ENCODE data around the gene GLT8D2. TPM values are rescaled to one million over a fixed set of nuclear protein-coding genes. Genes with fewer than 3 reads are reported as not detected.

Gene GLT8D2
- polyA plus RNA-seq, 3 donors, result not detected

- no peaks in the 10 kb centered on the region for H3K36me3 Mint-ChIP-seq
- H3K4me3 ChIP-seq (replicated peaks in 1 of 3; ENCODE audit: low read depth in 2 of 3, low read length in 3 of 3), result no peak overlapping the region
- TF ChIP-seq CTCF (IDR thresholded peaks at IDR 0.05), result no peak
- H3K4me2 ChIP-seq (replicated peaks; ENCODE audit: extremely low read depth, low read length, poor library complexity, severe bottlenecking), result no peak overlapping the region
- no peaks in the 10 kb centered on the region for H3K79me2 ChIP-seq (ENCODE audit: insufficient read depth, low read length)
- H3K27me3 Mint-ChIP-seq (ENCODE audit: low read depth in 3 of 3), result peaks cover 0 to 6% (median 4%) of the 10 kb centered on the region in 3 donors
- 0% methylated on average over 1 of the region's 4 CpGs for WGBS (ENCODE audit: insufficient coverage)
- no peak overlapping the region for H3K27ac Mint-ChIP-seq
- intact Hi-C loops (cut with micrococcal nuclease), result no loop called here
- no peaks in the 10 kb centered on the region for H3K9me3 ChIP-seq (replicated peaks in 1 of 2; ENCODE audit: control insufficient read depth in 1 of 2, insufficient read depth in 1 of 2, low read length in 2 of 2)
- no peaks in the 10 kb centered on the region for H3K27me3 ChIP-seq (ENCODE audit: control insufficient read depth in 2 of 2, insufficient read depth in 2 of 2, low read length in 2 of 2)
- DNase-seq, result no peak
- no peak overlapping the region for H3K9ac ChIP-seq (ENCODE audit: insufficient read depth, low read length, poor library complexity, severe bottlenecking)
- no peak overlapping the region for H3K4me3 Mint-ChIP-seq
- H3K36me3 ChIP-seq (replicated peaks in 1 of 2; ENCODE audit: control insufficient read depth in 1 of 2, insufficient read depth in 2 of 2, low read length in 2 of 2), result no peaks in the 10 kb centered on the region
- no peaks in the 10 kb centered on the region for H3K4me1 ChIP-seq (ENCODE audit: control insufficient read depth in 1 of 2, insufficient read depth in 2 of 2, low read length in 2 of 2)
- no peak overlapping the region for H2AFZ ChIP-seq (ENCODE audit: insufficient read depth, low read depth, low read length, poor library complexity, severe bottlenecking)
- no peak overlapping the region for H3K27ac ChIP-seq (ENCODE audit: low read depth in 1 of 2, low read length in 2 of 2)
- no peaks in the 10 kb centered on the region for H4K20me1 ChIP-seq (ENCODE audit: insufficient read depth, low read length)
- no peaks in the 10 kb centered on the region for H3K4me1 Mint-ChIP-seq
- peaks cover 0 to 11% (median 0%) of the 10 kb centered on the region in 7 donors for H3K9me3 Mint-ChIP-seq
Measured at GRCh38 chr12:104012331-104012730, 37.7 kb downstream of the GLT8D2 start.

DNA sequence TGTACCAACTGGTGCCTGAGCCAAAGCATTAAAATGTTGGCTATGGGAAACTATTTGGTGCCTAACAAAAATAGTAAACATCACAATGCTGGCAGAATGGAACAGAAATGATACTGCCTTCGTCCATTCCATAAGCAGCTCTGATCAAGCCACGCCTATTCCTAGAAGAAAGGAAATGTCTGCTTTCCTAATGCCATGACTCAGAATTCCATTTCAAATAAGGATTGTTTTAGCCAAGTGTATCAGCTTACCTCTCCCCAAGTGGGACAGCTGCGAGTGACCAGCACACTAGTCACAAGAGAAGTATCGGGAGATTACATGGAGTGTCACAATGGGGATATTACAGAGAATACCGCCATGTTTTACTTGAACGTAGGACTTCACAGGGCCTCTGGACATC lies 38.7 kb downstream of the GLT8D2 start:
- Histone ChIP-seq H3K27ac (ENCODE audit: low read depth in 1 of 2, low read length in 2 of 2) (no peak overlapping the region), H3K27me3 (ENCODE audit: control insufficient read depth in 2 of 2, insufficient read depth in 2 of 2, low read length in 2 of 2) (no peaks in the 10 kb centered on the region), H2AFZ (ENCODE audit: insufficient read depth, low read depth, low read length, poor library complexity, severe bottlenecking) (no peak overlapping the region), H3K36me3 (replicated peaks in 1 of 2; ENCODE audit: control insufficient read depth in 1 of 2, insufficient read depth in 2 of 2, low read length in 2 of 2) (no peaks in the 10 kb centered on the region), H3K79me2 (ENCODE audit: insufficient read depth, low read length) (no peaks in the 10 kb centered on the region), H3K9me3 (replicated peaks in 1 of 2; ENCODE audit: control insufficient read depth in 1 of 2, insufficient read depth in 1 of 2, low read length in 2 of 2) (no peaks in the 10 kb centered on the region), H3K4me3 (replicated peaks in 1 of 3; ENCODE audit: low read depth in 2 of 3, low read length in 3 of 3) (no peak overlapping the region), H3K4me1 (ENCODE audit: control insufficient read depth in 1 of 2, insufficient read depth in 2 of 2, low read length in 2 of 2) (no peaks in the 10 kb centered on the region), H3K4me2 (replicated peaks; ENCODE audit: extremely low read depth, low read length, poor library complexity, severe bottlenecking) (no peak overlapping the region), H3K9ac (ENCODE audit: insufficient read depth, low read length, poor library complexity, severe bottlenecking) (no peak overlapping the region), H4K20me1 (ENCODE audit: insufficient read depth, low read length) (no peaks in the 10 kb centered on the region)
- H3K4me1 Mint-ChIP-seq, result no peaks in the 10 kb centered on the region
- H3K9me3 Mint-ChIP-seq, result peaks cover 0 to 11% (median 0%) of the 10 kb centered on the region in 7 donors
- intact Hi-C loops (cut with micrococcal nuclease), result no loop called here
- H3K4me3 Mint-ChIP-seq, result no peak overlapping the region
- H3K36me3 Mint-ChIP-seq, result no peaks in the 10 kb centered on the region
- no peak overlapping the region for H3K27ac Mint-ChIP-seq
- H3K27me3 Mint-ChIP-seq (ENCODE audit: low read depth in 3 of 3), result peaks cover 0 to 10% (median 5%) of the 10 kb centered on the region in 3 donors
- WGBS (ENCODE audit: insufficient coverage), result 100% methylated on average over 2 of the region's 6 CpGs
- DNase-seq, result no peak
- TF ChIP-seq CTCF (IDR thresholded peaks at IDR 0.05), result no peak

Data from CD14-positive monocyte (primary cell).